ENCODE results near the gene RHBDF1. TPM values are rescaled to one million over a fixed set of nuclear protein-coding genes. Genes with fewer than 3 reads are reported as not detected.

RHBDF1 gene
- total RNA-seq, 4 donors from 2014 or later, result 5.6 to 22.6 (median 9.1) TPM

DNA sequence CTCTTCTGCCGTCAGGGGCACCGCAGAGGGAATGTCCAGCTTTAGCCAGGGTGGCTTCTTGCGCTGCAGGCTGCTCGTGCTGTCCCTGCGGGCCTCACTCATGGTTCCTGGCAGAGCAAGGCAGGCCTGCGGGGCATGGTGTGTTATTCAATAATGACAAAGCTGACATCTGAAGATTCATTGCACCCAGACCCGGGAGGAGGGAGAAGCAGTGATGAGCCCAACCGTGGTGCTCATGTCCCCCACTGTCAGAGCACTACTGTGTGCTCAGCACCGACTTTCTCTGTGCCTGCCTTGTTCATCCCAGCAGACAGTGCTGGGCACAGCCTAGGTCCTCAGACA lies 7.5 kb downstream of the RHBDF1 start:
- Histone ChIP-seq H3K4me3 (no peak overlapping the region), H3K4me1 (peaks cover 26 to 28% of the 10 kb centered on the region in 2 donors), H3K27ac (peak overlapping the region in 2 of 4 donors; percentile 47 to 53), H3K36me3 (peaks cover 0 to 43% of the 10 kb centered on the region in 2 donors), H3K9me3 (no peaks in the 10 kb centered on the region), H3K27me3 (no peaks in the 10 kb centered on the region)
- in situ Hi-C loops (cut with MboI; ENCODE audit: low sequenced_read_pairs in 4 of 4) (no loop called here), intact Hi-C loops (cut with DNase I; ENCODE audit: low total_unique reads) (loop anchor here (1.0 kb wide), 1 partner anchor 32 kb away; no protein-coding TSS in a partner anchor)
- TF ChIP-seq, protein P1, sequence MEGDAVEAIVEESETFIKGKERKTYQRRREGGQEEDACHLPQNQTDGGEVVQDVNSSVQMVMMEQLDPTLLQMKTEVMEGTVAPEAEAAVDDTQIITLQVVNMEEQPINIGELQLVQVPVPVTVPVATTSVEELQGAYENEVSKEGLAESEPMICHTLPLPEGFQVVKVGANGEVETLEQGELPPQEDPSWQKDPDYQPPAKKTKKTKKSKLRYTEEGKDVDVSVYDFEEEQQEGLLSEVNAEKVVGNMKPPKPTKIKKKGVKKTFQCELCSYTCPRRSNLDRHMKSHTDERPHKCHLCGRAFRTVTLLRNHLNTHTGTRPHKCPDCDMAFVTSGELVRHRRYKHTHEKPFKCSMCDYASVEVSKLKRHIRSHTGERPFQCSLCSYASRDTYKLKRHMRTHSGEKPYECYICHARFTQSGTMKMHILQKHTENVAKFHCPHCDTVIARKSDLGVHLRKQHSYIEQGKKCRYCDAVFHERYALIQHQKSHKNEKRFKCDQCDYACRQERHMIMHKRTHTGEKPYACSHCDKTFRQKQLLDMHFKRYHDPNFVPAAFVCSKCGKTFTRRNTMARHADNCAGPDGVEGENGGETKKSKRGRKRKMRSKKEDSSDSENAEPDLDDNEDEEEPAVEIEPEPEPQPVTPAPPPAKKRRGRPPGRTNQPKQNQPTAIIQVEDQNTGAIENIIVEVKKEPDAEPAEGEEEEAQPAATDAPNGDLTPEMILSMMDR (IDR thresholded peaks at IDR 0.05 in 4 of 5, conservative IDR thresholded peaks at IDR 0.05 in 1 of 5), result no peak
- TF ChIP-seq POLR2A (IDR thresholded peaks at IDR 0.05), result no peak
- DNase-seq (no peak), ATAC-seq (no peak)

DNA sequence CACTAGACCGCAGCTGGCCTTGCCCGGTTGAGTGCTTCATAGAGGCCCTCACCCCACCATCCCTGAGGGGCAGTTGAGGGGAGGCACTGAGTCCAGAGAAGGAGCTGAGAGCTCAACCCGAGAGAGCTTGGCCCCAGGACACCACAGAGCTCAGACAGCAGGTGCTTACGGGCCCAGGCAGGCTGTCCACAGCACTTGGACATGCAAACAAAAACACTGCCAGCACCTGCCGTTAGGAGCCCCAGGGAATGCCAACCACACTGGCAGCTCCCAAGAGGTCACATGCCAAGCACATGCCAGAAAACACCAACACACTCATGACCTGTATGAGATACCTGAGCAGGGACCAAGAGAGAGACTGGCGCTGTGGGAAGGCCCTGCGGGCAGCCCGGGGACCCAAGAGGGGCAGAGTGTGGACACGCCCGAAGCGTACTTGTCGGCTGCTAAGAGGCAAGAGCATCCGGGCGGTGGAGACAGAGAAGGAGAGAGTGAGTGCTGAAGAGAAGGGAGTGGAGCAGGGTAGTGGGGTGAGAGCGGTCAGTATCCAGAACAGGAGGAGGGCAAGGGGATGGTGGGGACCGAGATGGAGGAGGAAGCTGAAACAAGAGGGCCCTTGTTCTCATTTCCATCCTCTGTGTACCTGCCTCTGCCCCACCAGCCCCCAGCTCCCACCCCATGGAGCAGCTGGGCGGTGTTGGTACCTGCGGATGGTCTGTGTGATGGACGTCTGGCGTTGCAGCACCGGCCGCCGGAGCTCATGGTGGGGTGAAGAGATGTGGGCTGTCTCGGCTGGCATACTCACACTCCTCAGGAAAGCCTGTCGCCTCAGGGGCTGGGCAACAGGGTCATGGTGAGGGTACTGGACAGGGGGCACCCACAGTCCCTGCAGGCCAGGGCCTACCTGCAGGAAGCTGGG lies 8.2 kb downstream of the RHBDF1 start:
- in situ Hi-C loops (cut with MboI; ENCODE audit: low sequenced_read_pairs in 4 of 4) (no loop called here), intact Hi-C loops (cut with DNase I; ENCODE audit: low total_unique reads) (no loop called here)
- peaks cover 23 to 26% of the 10 kb centered on the region in 2 donors for H3K4me1 ChIP-seq
- no peaks in the 10 kb centered on the region for H3K27me3 ChIP-seq
- TF ChIP-seq POLR2A (IDR thresholded peaks at IDR 0.05), result no peak
- TF ChIP-seq, protein P1 (IDR thresholded peaks at IDR 0.05 in 4 of 5, conservative IDR thresholded peaks at IDR 0.05 in 1 of 5), result no peak
- ATAC-seq (peak; percentile 60 to 70), DNase-seq (peak; percentile 64 to 81)
- no peaks in the 10 kb centered on the region for H3K9me3 ChIP-seq
- peak overlapping the region; percentile 14 to 73 (median 50) for H3K27ac ChIP-seq
- H3K4me3 ChIP-seq, result no peak overlapping the region
- H3K36me3 ChIP-seq, result peaks cover 0 to 48% of the 10 kb centered on the region in 2 donors

DNA sequence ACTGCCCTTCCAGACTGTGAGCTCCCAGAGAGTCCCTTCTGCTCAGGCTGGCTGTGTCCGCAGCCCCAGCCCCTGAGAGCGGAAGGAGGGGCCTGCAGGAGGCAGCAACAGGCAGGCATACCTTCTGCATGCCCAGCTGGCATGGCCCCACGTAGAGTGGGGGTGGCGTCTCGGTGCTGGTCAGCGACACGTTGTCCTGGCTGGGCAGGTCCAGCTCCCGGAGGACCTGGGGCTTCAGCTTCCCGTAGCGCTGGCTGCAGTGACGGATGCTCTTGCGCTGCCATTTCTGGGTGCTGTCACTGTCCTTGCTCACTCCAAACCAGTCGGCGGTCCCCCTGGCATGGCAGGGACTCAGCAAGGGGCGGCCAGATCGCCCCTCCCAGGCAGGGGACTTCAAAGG lies 9.0 kb downstream of the RHBDF1 start:
- Histone ChIP-seq H3K27ac (peak overlapping the region; percentile 14 to 73 (median 50)), H3K36me3 (peaks cover 0 to 55% of the 10 kb centered on the region in 2 donors), H3K4me3 (no peak overlapping the region), H3K9me3 (no peaks in the 10 kb centered on the region), H3K4me1 (peaks cover 19 to 26% of the 10 kb centered on the region in 2 donors), H3K27me3 (no peaks in the 10 kb centered on the region)
- ATAC-seq (no peak), DNase-seq (no peak)
- in situ Hi-C loops (cut with MboI; ENCODE audit: low sequenced_read_pairs in 4 of 4) (no loop called here), intact Hi-C loops (cut with DNase I; ENCODE audit: low total_unique reads) (no loop called here)
- no peak for TF ChIP-seq POLR2A (IDR thresholded peaks at IDR 0.05)
- TF ChIP-seq, protein P1 (IDR thresholded peaks at IDR 0.05 in 4 of 5, conservative IDR thresholded peaks at IDR 0.05 in 1 of 5), result no peak

DNA sequence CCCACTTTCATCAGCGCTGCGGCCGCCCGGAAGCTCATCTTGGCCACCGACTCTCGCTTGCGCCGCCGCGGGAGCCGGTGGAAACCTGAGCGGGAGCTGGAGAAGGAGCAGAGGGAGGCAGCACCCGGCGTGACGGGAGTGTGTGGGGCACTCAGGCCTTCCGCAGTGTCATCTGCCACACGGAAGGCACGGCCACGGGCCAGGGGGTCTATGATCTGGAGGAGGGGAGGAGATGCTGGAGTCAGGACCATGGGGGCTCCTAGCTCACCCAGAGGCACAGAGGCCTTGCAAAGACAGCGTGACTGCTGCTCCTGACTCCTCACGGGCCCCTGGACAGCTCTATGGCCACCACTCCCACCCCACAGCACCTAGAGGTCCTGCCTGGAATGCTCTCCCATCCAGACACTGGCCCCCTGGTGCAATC lies 9.5 kb downstream of the RHBDF1 start:
- intact Hi-C loops (cut with DNase I; ENCODE audit: low total_unique reads) (no loop called here), in situ Hi-C loops (cut with MboI; ENCODE audit: low sequenced_read_pairs in 4 of 4) (no loop called here)
- peaks cover 17 to 26% of the 10 kb centered on the region in 2 donors for H3K4me1 ChIP-seq

More for the DNA sequence above, 9.5 kb downstream of the RHBDF1 start:
- Histone ChIP-seq H3K9me3 (no peaks in the 10 kb centered on the region), H3K4me3 (no peak overlapping the region), H3K27ac (peak overlapping the region in 2 of 4 donors; percentile 53 to 73), H3K27me3 (no peaks in the 10 kb centered on the region), H3K36me3 (peaks cover 0 to 60% of the 10 kb centered on the region in 2 donors)
- TF ChIP-seq, protein P1 (IDR thresholded peaks at IDR 0.05 in 4 of 5, conservative IDR thresholded peaks at IDR 0.05 in 1 of 5), result no peak
- TF ChIP-seq POLR2A (IDR thresholded peaks at IDR 0.05), result no peak
- DNase-seq, result no peak
- no peak for ATAC-seq
